Hindlimb muscle (tissue), 1 donor: ENCODE measurements around the gene NPAS3. TPM values are rescaled to one million over a fixed set of nuclear protein-coding genes. Genes with fewer than 3 reads are reported as not detected.

Source experiments
- DNase-seq: peaks from one replicate; pipeline ENCODE4 v3.0.0-alpha.2; 2013
- polyA plus RNA-seq: library from polyadenylated mRNA; unstranded; fragments of 120-200 nt; gene quantifications from one replicate; pipeline ENCODE4 v1.2.1, GENCODE V29; 2013; ENCODE audit not compliant: insufficient read length

Gene NPAS3
- polyA plus RNA-seq, 1 donor: 3.8 TPM

GRCh38 chr14:33563901-33564197, 625.2 kb downstream of the NPAS3 start:
- no peak for DNase-seq

GRCh38 chr14:33564774-33565630, 626.3 kb downstream of the NPAS3 start:
- DNase-seq: no peak

DNA sequence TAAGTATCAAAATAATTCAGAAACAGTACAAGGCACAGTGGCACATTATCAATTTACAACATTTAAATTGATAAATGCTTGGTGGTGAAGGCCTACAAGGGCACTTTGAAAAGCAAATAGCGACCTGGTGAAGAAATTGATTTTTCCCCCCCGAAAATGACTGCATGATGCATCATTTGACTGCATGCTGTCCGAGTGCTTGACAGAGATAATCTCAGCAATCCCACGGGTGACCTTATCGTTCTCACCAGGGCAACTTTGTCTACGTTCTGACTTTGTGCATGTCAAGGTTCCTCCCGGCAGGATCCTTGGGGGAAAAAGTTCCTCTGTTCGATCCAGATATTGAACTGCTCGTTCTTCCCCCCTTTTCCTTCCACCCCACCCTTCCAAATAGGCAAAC, 627.4 kb downstream of the NPAS3 start:
- DNase-seq: no peak

GRCh38 chr14:33567023-33567728, 628.5 kb downstream of the NPAS3 start:
- DNase-seq: no peak

DNA sequence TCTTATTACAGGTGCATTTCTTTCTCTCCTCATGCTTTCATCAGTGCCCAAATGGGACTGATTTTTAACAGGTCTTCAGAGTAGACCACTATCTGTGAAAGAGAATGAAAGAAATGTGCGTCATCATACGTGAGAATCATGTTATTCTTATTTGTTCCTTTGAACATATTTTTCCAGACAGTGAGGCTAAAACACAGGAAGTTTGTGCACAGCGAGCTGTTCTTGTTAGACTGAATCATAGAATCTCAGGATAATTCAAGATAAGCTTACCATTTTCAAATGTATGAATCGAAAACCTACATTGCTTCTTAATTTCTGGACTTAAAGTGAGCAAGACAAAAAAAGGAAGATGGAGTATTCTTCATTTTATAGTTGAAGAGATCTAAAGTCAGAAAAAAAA, 629.1 kb downstream of the NPAS3 start:
- DNase-seq: no peak

DNA sequence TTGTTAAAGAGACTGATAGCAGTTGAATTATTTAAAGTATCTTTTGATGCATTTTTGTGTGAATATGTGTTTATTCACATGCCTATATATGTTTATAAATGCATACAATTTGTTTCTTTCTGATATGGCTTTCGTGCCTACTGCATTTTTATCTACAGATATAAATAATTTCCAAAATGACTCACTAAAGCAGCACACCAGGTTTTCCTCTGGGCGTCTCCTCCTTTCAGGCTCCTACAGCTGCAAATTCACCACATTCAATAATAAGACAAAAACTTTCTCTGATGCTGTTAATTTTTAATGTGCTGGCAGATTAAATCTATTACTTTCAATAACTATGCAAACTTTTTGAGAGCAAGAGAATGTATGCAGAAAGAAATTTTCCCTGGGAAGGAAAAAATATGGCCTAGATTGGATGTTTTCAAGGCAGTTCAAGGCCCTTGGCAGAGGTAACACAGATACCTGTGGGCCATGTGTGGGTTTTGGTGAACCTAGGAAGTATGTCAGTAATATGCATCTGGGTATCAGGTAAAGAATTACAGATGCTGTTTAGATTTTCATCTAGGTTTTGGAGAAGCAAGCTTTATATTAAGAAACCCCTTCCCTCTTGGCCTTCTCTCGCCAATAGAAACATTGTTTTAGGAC, 630.4 kb downstream of the NPAS3 start:
- DNase-seq: no peak

DNA sequence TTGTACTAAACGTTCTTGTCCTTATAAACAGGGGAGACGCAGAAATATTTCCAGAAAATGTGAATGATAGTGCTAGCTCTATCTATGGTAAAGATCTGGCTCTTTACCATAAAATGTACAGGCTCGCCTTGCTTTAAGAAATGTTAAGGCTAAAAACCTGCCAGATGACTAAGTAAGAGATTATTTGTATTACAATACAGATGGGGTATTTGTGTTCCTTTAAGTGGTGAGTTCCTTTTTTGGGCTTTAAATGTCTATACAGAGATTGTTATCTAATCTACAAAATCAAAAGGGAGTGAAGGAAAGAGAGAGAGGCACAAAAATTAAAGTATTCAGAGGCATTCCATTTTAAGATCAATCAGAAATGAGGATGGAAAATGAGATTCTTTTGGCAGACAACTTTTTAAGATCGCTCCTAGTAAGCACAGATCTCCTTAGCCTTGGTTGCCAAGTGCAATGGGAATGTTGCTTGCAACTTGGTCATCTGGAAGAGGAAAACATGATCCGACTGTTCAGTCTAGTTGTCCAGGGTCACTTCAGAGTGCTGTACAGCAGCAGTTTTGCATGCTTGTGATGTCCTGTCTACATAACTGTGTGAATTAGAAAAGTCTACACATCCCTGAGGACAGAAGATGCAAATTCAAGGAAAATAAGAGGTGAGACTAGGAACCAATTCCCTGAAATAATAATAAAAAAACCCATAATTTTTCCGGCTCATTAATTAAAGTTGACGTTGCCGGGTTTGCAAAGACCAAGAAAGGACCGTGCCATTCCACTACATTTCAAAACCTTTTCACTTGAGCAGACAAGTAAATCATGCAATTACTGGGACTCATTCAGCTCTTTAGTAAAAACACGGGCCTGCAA, 631.4 kb downstream of the NPAS3 start:
- DNase-seq: no peak

- no peak for DNase-seq
These were observed 632.1 kb downstream of the NPAS3 start for GRCh38 chr14:33570694-33571310.

DNA sequence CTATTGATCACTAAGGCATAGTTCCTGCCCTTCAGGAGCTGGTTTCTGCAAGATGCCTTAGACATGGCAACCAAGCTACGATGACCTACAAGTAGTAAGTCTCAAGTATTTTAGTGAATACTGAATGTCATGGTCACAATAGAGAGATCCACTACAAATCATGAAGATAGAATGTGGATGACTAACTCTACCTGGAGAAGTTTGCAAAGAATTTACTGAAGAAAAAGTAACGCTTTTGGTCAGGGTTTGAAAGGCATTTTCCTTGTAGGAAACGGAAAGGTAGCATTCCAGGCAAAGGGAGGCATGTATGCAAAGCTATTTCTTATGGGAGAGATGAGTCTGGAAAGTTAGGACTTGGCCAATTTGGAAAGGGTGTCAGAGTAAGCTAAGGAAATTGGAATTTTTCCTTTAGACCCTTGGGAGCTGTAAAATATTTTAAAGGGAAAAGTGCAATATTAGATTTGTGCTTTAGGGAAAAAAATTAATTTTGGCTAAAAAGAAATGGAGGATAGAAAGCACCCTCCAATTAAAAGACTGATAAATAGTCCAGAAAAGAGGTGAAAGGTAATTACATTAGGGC, 634.7 kb downstream of the NPAS3 start:
- DNase-seq: no peak

GRCh38 chr14:33576014-33576413, 637.3 kb downstream of the NPAS3 start:
- DNase-seq: no peak

DNA sequence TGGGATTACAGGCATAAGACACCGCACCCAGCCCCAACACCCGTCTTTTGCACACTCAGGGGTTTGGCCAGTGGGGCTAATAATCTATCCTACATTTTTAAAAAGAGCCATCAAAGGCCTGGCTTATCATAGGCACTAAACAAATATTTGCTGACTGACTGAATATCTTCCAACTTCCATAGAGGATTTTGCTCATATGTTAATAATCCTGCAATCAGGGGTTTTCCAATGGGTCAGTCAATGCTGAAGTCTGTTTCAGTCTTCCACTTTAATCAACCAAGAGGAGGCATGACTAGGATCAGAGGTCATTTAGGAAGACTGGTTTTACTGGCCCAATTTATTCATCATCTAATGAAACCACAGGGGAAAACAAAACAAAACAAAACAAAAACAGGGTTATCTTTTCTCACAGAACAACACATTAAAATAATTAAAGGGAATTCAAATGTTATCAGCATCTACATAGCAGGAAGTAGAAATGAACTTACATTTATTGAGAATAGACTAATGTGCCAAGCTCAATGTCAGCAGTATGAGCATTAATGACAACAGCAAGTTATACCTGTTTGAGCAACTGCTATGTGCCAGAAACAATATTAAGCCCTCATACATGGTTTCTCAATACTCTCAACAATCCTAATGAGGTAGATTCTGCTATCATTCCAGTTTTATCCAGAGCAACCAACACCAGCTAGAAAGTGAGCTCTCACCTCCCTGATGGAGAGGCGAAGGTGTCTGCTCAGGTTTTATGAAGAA, 640.0 kb downstream of the NPAS3 start:
- DNase-seq: no peak

DNA sequence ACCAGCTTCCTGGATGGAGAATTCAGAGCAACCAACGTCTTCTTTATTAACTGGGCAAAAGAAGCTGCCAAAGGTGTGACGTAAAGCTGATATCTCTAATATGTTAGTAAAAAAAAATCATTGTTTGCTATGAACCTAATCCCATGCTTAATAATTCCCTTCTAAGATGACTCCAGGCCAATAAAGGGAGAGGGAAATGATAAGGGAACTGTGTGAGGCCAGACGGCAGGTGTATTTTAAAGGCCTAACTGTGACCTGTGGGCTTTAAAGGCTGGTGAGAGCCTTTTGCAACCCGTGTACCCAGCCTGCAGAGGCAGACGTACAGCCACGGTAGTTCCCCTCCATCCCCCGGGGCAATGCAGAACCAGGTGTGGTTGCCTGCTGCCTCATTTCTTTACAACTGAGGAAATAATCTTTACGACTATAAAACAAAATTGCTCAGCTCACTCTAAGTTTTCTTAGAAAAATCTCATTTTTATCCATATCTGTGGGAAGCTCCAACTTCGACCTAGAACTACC, 641.6 kb downstream of the NPAS3 start:
- DNase-seq: no peak

- DNase-seq: no peak
These were observed 642.2 kb downstream of the NPAS3 start for GRCh38 chr14:33580841-33581240.

DNA sequence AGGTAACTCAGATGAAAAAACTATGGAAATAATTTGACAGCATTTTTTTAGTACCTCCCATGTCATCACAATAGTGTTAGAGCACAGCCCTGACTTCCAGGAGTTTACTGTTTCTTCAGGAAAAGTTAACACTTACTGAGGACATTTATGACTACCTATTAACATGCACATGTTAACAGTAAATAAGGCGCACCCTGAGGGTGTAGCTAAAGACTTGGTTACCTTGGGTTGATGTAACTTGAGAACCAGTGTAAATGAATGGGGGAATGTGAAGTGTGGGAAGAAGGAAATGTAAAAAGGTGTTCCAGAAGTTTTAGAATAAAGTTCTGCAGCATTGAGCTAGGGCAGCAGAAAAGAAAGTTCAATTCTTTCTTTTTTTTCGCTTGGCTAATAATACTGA, 646.0 kb downstream of the NPAS3 start:
- no peak for DNase-seq

- no peak for DNase-seq
These were observed 648.1 kb downstream of the NPAS3 start for GRCh38 chr14:33586806-33587205.

- no peak for DNase-seq
These were observed 649.1 kb downstream of the NPAS3 start for GRCh38 chr14:33587791-33588190.

DNA sequence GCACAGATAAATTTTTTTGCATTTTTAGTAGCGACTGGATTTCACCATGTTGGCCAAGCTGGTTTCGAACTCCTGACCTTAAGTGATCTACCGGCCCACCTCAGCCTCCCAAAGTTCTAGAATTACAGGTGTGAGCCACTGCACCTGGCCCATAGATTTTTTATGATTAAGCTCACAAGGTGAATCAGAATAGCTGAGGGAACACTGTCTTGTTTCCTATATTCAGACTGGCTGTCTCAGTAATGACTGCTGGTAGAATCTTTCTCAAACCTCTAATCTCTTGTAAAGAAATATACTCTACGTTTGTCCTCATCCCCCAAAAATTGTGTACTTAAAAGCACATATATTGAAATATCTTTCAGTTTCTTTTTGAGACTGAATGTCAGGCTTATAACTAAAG, 650.1 kb downstream of the NPAS3 start:
- DNase-seq: no peak

- DNase-seq: no peak
These were observed 650.7 kb downstream of the NPAS3 start for GRCh38 chr14:33589334-33589733.

GRCh38 chr14:33590891-33591630, 652.4 kb downstream of the NPAS3 start:
- DNase-seq: no peak

- no peak for DNase-seq
These were observed 653.6 kb downstream of the NPAS3 start for GRCh38 chr14:33592297-33592696.
